Stimulated activated CD4-positive, alpha-beta T cell treated with anti-CD3 and anti-CD28 coated beads, Interleukin-15, amount 100 ng/mL, for 1 hour (primary cell): ENCODE data around the gene NEUROG1.
"Not testable (repeated sequence)": the region's sequence is repeated elsewhere in the genome, so short reads cannot be mapped to it uniquely, and the experiment has no call there.

ENCODE experiments used
- DNase-seq, 2 donors: peaks; one replicate each; pipeline ENCODE4 v3.0.0-alpha.2; 2020; ENCODE audit warnings: low read depth in 1 of 2, low spot score in 1 of 2

Gene NEUROG1

GRCh38 chr5:135537745-135538144 is 2.0 kb upstream of the NEUROG1 start:
- DNase-seq: no peak

GRCh38 chr5:135537271-135537670 is 1.5 kb upstream of the NEUROG1 start:
- no peak for DNase-seq

GRCh38 chr5:135535420-135535819 is 344 bp downstream of the NEUROG1 start:
- no peak for DNase-seq

GRCh38 chr5:135534609-135535419 is 950 bp downstream of the NEUROG1 start:
- DNase-seq: no peak

GRCh38 chr5:135533794-135534193 is 2.0 kb downstream of the NEUROG1 start:
- no peak for DNase-seq

GRCh38 chr5:135533334-135533733 is 2.4 kb downstream of the NEUROG1 start:
- DNase-seq: no peak

- DNase-seq: not testable (repeated sequence)
These were observed 6.2 kb downstream of the NEUROG1 start for GRCh38 chr5:135529576-135529975.

- DNase-seq: no peak
These were observed 8.8 kb downstream of the NEUROG1 start for GRCh38 chr5:135526924-135527323.

GRCh38 chr5:135521964-135522363 is 13.8 kb downstream of the NEUROG1 start:
- DNase-seq: no peak

GRCh38 chr5:135517631-135518030 is 18.1 kb downstream of the NEUROG1 start:
- no peak for DNase-seq

GRCh38 chr5:135514116-135514515 is 21.6 kb downstream of the NEUROG1 start:
- DNase-seq: no peak

GRCh38 chr5:135511761-135512575 is 23.8 kb downstream of the NEUROG1 start:
- DNase-seq: no peak

- no peak for DNase-seq
These were observed 25.8 kb downstream of the NEUROG1 start for GRCh38 chr5:135509995-135510394.

GRCh38 chr5:135508496-135509005 is 27.2 kb downstream of the NEUROG1 start:
- DNase-seq: no peak

GRCh38 chr5:135505973-135506372 is 29.8 kb downstream of the NEUROG1 start:
- DNase-seq: no peak

GRCh38 chr5:135504376-135504775 is 31.4 kb downstream of the NEUROG1 start:
- DNase-seq: no peak

- no peak for DNase-seq
These were observed 31.9 kb downstream of the NEUROG1 start for GRCh38 chr5:135503871-135504270.

GRCh38 chr5:135502836-135503520 is 32.8 kb downstream of the NEUROG1 start:
- DNase-seq: no peak

- DNase-seq: no peak
These were observed 33.8 kb downstream of the NEUROG1 start for GRCh38 chr5:135501965-135502364.

GRCh38 chr5:135498637-135498995 is 37.1 kb downstream of the NEUROG1 start:
- no peak for DNase-seq

GRCh38 chr5:135497971-135498636 is 37.7 kb downstream of the NEUROG1 start:
- DNase-seq: no peak
